ENCODE measurements around the gene TTC7B. TPM values are rescaled to one million over a fixed set of nuclear protein-coding genes. Genes with fewer than 3 reads are reported as not detected.

TTC7B gene
- total RNA-seq, 1 donor from 2014 or later, result 40.4 TPM

DNA sequence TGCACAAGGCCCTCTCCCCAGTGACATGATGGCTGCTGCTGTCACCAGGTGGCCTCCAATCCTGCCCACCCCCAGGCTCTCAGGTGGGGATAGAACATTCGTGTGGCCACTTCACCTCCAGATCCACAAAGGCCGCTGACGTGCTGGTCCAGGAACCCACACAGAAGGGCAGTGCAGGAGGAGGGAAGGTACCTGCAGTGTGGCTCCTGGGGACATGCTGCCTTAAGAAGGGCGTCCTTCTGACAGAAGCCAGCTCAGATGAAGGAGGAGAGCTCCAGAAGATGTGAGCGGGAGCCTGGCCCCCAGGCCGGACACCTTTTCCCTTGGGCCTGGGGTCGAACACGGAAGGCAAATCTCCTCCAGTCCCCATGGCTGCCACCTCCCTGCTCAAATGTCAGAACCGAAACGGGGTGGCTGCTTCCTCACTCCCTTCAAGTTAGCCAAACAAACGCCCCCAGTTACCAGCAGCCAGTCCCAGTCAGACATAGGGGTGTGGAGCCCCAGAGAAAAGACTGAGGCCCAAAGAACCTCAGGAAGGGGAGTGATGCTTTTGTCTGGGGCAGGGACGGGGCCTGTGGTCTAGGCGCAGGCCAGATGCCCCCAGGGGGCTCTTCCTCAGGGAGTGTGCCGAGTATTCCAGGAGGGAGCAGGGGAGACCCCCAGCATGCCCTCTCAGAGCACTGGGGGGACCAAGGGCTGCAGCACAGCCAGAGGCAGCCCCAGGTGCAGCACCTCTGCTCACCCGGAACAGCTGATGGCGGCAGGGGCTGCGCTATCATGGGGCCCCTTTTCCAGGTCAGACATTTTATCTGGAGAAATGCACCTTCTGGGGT is 263.5 kb downstream of the TTC7B start:
- TF ChIP-seq, protein P1, sequence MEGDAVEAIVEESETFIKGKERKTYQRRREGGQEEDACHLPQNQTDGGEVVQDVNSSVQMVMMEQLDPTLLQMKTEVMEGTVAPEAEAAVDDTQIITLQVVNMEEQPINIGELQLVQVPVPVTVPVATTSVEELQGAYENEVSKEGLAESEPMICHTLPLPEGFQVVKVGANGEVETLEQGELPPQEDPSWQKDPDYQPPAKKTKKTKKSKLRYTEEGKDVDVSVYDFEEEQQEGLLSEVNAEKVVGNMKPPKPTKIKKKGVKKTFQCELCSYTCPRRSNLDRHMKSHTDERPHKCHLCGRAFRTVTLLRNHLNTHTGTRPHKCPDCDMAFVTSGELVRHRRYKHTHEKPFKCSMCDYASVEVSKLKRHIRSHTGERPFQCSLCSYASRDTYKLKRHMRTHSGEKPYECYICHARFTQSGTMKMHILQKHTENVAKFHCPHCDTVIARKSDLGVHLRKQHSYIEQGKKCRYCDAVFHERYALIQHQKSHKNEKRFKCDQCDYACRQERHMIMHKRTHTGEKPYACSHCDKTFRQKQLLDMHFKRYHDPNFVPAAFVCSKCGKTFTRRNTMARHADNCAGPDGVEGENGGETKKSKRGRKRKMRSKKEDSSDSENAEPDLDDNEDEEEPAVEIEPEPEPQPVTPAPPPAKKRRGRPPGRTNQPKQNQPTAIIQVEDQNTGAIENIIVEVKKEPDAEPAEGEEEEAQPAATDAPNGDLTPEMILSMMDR (conservative IDR thresholded peaks at IDR 0.05), result no peak

DNA sequence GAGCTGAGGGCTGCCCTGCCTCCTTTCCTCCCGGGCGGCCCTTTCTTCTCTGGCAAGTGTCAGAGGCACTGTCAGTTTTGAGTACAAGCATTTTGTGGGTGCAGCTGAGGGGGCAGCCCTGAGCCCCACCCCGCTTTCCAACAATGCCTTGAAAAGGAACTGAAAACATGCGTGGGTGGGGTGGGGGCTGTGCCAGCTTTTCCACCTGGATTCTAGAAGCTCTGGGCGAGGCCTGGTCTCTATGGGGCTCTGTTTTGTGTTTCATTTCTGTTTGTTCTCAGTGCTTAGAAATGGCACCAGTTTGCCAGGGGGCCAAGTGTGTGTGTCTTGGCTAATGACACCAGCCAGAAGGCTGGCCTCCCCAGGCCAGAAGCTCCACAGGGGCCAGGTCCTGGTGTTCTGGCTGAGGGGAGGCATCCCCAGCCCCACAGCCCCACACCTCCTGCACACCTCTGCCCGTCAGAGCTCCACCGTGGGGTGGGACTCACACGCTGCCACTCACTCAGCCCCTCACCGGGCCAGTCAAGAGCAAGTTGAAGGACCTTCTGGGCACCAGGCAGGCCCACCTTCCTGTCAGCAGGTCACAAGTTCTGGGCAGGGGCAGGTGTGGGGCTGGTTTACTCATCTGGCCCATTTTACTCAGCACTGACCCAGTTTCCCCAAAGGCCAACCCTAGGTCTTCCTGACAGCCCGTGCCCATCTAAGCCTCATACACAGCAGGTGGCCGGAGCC is 264.3 kb downstream of the TTC7B start:
- Mint-ChIP-seq H3K9me3 (no peaks in the 10 kb centered on the region), H3K4me3 (no peak overlapping the region), H3K27me3 (no peaks in the 10 kb centered on the region), H3K36me3 (peaks cover 3% of the 10 kb centered on the region), H3K27ac (no peak overlapping the region), H3K4me1 (ENCODE audit: unreplicated experiment) (peaks cover 27% of the 10 kb centered on the region)
- DNase-seq (ENCODE audit: extremely low spot score, unreplicated experiment), result no peak
- TF ChIP-seq, protein P1 (conservative IDR thresholded peaks at IDR 0.05), result no peak

More for the DNA sequence above, 263.5 kb downstream of the TTC7B start:
- Mint-ChIP-seq H3K27me3 (no peaks in the 10 kb centered on the region), H3K4me1 (ENCODE audit: unreplicated experiment) (peaks cover 27% of the 10 kb centered on the region), H3K27ac (no peak overlapping the region), H3K4me3 (no peak overlapping the region), H3K36me3 (peaks cover 3% of the 10 kb centered on the region), H3K9me3 (no peaks in the 10 kb centered on the region)
- no peak for DNase-seq (ENCODE audit: extremely low spot score, unreplicated experiment)

DNA sequence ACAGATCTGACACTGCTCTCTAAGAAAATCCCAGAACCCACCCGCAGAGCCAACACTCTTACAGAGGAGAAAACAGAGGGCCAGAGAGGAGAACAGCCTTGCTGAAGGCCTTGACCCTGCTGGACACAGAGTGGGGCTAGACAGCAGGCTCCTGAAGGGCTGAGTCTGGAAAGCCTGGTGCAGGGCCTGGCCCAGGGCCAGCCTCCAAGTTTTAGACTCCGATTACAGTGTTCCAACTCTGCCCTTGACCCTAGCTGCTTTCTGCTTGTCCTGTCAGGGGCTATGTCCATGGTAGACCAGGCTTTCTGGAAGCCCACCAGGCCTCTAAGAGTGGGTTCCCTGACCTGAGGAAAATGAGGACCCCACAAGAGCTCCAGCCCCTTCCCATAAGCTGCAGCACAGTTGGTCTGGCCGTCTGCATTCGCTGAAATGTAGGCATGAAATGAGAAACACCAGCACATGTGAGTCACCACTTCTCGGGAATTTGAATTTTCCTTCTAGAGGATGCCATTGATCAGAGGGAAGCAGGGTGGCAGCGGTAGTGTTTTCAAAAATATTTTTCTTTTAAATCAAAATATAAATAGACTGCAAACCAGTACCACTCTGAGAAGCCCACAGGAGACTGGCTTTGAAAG is 265.0 kb downstream of the TTC7B start:
- peaks cover 3% of the 10 kb centered on the region for H3K36me3 Mint-ChIP-seq

DNA sequence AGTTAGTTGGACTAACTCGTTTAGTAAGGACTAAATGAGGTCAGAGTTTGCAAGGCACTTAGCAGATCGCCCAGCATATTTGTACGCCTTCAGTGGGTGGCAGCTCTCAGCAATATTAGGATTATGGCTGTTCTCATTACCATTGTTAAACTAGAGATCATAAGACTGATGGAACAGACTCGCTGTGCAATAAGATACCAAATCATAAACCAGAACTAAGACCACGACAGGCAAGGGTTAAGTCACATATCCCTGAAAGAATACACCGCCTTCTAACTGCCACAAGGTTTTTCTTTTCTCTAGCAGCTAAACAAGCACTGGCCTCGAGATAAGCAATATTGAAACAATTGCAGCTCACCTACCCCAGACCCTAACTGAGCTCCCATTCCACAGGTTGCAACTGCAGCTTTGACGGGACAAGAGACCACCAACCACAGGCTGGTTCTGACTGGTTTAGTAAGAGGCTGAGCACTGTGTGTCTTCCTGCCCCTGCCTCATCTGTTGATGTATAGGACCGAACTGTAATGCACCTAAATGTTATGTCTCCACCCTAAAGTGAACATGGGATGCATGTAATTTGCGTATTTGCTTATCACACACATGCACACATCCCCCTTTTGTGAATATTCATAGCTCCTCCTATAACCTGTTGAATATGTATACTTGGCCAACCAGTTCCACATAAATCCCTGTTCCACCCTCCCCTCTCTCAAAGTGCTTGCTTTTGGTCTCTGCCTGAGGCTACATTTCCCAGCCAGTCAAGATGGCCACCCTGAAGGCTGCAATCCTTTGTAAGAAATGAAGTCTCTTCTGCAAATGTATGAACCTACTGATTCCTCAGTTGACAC is 266.2 kb downstream of the TTC7B start:
- no peak overlapping the region for H3K4me3 Mint-ChIP-seq
- no peaks in the 10 kb centered on the region for H3K27me3 Mint-ChIP-seq
- peaks cover 3% of the 10 kb centered on the region for H3K36me3 Mint-ChIP-seq
- no peak for DNase-seq (ENCODE audit: extremely low spot score, unreplicated experiment)
- H3K9me3 Mint-ChIP-seq, result no peaks in the 10 kb centered on the region
- TF ChIP-seq, protein P1 (conservative IDR thresholded peaks at IDR 0.05), result no peak
- peak overlapping the region; percentile 30 for H3K27ac Mint-ChIP-seq
- peaks cover 22% of the 10 kb centered on the region for H3K4me1 Mint-ChIP-seq (ENCODE audit: unreplicated experiment)

More for the DNA sequence above, 265.0 kb downstream of the TTC7B start:
- TF ChIP-seq, protein P1 (conservative IDR thresholded peaks at IDR 0.05), result no peak
- DNase-seq (ENCODE audit: extremely low spot score, unreplicated experiment), result no peak
- H3K9me3 Mint-ChIP-seq, result no peaks in the 10 kb centered on the region
- no peak overlapping the region for H3K4me3 Mint-ChIP-seq
- H3K4me1 Mint-ChIP-seq (ENCODE audit: unreplicated experiment), result peaks cover 26% of the 10 kb centered on the region
- H3K27me3 Mint-ChIP-seq, result no peaks in the 10 kb centered on the region
- no peak overlapping the region for H3K27ac Mint-ChIP-seq

DNA sequence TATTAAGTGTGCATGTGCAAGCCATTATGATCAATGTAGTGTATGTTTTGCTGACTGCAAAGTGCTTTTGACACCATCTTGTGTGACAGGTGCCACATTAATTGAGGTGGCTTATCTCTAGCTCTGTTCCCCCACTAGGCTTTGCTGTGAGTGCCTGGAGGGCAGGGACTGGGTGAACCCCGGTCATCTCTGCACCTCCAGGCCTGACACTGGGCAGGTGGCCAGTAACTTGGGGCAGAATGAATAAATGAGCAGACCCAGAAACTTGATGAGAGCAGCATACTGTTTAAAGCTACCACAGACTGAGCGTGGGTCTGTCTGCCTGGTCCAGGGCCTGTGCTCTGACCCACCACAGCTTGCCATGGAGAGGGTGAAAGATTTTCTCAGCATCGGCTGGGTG is 267.8 kb downstream of the TTC7B start:
- Mint-ChIP-seq H3K4me1 (ENCODE audit: unreplicated experiment) (peaks cover 25% of the 10 kb centered on the region), H3K27ac (no peak overlapping the region), H3K4me3 (no peak overlapping the region), H3K9me3 (no peaks in the 10 kb centered on the region), H3K27me3 (no peaks in the 10 kb centered on the region), H3K36me3 (peaks cover 3% of the 10 kb centered on the region)
- no peak for DNase-seq (ENCODE audit: extremely low spot score, unreplicated experiment)
- TF ChIP-seq, protein P1 (conservative IDR thresholded peaks at IDR 0.05), result no peak

Measured in type B pancreatic cell (in vitro differentiated cells).